Measurements from ENCODE around the gene TSHR. TPM values are rescaled to one million over a fixed set of nuclear protein-coding genes. Genes with fewer than 3 reads are reported as not detected.

The TSHR gene
- total RNA-seq, 1 experiment from 2014 or later: not detected

DNA sequence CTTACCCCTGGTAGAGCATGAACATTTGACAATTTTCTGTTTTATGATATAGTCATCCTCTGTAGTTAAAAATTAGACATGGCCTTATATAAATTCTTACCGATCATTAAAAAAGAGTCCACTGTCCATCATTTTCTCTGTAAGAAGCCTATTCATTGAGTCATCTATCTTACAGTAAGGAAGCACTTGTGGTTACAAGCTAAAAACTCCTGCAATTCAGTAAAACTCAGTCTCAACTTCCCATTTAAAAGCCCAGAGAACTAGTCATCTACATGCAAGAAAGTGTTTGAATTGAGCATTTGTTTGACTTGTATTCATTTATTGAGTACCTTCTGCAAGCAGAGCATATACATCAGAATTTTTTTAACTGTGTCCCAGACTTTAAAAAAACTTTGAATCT, 202.0 kb downstream of the TSHR start:
- no peak overlapping the region for H2AFZ ChIP-seq (ENCODE audit: low read depth, low read length, poor library complexity, severe bottlenecking)
- TF ChIP-seq, protein P1, sequence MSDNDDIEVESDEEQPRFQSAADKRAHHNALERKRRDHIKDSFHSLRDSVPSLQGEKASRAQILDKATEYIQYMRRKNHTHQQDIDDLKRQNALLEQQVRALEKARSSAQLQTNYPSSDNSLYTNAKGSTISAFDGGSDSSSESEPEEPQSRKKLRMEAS (IDR thresholded peaks at IDR 0.05): no peak
- no peak for TF ChIP-seq JUND (IDR thresholded peaks at IDR 0.05)
- TF ChIP-seq SIN3A (IDR thresholded peaks at IDR 0.05; ENCODE audit: low read depth): no peak
- TF ChIP-seq ELF1 (IDR thresholded peaks at IDR 0.05; ENCODE audit: borderline replicate concordance, low read depth): no peak
- TF ChIP-seq, protein P2, sequence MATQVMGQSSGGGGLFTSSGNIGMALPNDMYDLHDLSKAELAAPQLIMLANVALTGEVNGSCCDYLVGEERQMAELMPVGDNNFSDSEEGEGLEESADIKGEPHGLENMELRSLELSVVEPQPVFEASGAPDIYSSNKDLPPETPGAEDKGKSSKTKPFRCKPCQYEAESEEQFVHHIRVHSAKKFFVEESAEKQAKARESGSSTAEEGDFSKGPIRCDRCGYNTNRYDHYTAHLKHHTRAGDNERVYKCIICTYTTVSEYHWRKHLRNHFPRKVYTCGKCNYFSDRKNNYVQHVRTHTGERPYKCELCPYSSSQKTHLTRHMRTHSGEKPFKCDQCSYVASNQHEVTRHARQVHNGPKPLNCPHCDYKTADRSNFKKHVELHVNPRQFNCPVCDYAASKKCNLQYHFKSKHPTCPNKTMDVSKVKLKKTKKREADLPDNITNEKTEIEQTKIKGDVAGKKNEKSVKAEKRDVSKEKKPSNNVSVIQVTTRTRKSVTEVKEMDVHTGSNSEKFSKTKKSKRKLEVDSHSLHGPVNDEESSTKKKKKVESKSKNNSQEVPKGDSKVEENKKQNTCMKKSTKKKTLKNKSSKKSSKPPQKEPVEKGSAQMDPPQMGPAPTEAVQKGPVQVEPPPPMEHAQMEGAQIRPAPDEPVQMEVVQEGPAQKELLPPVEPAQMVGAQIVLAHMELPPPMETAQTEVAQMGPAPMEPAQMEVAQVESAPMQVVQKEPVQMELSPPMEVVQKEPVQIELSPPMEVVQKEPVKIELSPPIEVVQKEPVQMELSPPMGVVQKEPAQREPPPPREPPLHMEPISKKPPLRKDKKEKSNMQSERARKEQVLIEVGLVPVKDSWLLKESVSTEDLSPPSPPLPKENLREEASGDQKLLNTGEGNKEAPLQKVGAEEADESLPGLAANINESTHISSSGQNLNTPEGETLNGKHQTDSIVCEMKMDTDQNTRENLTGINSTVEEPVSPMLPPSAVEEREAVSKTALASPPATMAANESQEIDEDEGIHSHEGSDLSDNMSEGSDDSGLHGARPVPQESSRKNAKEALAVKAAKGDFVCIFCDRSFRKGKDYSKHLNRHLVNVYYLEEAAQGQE (IDR thresholded peaks at IDR 0.05; ENCODE audit: low read depth): no peak
- ChIA-PET RAD21 (ENCODE audit: low non-redundant PET in 1 of 2, low total read pairs in 2 of 2, uncharacterized antibody in 2 of 2, unreplicated experiment in 2 of 2) (no interaction called here), CTCF (no interaction called here), POLR2A (no interaction called here)
- no peaks in the 10 kb centered on the region for H3K4me1 ChIP-seq (ENCODE audit: control insufficient read depth in 1 of 2, insufficient read depth in 2 of 2, low read length in 2 of 2)
- H4K20me1 ChIP-seq (ENCODE audit: insufficient read depth): no peaks in the 10 kb centered on the region
- H3K9me3 ChIP-seq (ENCODE audit: control insufficient read depth in 1 of 2, insufficient read depth in 1 of 2, low read depth in 1 of 2, low read length in 2 of 2): no peaks in the 10 kb centered on the region
- no TSS peak for BruUV-seq (replicated peaks)
- intact Hi-C loops (cut with micrococcal nuclease): no loop called here
- no peaks in the 10 kb centered on the region for H3K36me3 ChIP-seq (ENCODE audit: control insufficient read depth in 1 of 2, insufficient read depth in 2 of 2, low read length in 2 of 2)
- H3K27ac ChIP-seq (ENCODE audit: low read depth, low read length): no peak overlapping the region
- H3K9ac ChIP-seq (ENCODE audit: low read length): no peak overlapping the region
- no peaks in the 10 kb centered on the region for H3K9me2 ChIP-seq (ENCODE audit: insufficient read depth)
- H3K27me3 ChIP-seq (ENCODE audit: insufficient read depth, low read length): no peaks in the 10 kb centered on the region
- no peak overlapping the region for H3K4me3 ChIP-seq (replicated peaks in 1 of 2; ENCODE audit: low read depth in 1 of 2, low read length in 2 of 2)
- H3K79me2 ChIP-seq (ENCODE audit: insufficient read depth, low read length): no peaks in the 10 kb centered on the region
- DNase-seq (ENCODE audit: low read depth, low spot score) (no peak), ATAC-seq (no peak)
- no peak overlapping the region for H3K4me2 ChIP-seq (ENCODE audit: low read length)

DNA sequence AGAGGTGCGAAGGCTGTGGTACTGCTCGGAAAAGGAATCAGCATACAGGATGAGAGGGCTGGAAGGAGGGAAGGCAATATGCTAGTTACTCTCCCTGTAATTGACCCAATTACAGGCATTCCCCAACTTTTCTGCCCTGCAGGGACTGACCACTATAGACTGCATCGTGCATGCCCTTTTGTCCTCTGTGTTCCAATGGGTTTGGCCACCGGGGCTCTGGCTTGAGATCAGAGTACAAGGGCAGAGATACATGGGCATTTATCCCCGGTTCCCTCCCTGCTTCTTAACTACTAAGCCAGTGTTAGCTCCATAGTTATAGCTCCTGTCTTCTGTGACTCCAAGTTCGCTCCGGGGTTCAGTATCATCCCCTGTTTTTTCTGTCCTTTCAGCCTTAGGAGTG, 205.7 kb downstream of the TSHR start:
- no peak overlapping the region for H3K27ac ChIP-seq (ENCODE audit: low read depth, low read length)
- no TSS peak for BruUV-seq (replicated peaks)
- H3K4me3 ChIP-seq (replicated peaks in 1 of 2; ENCODE audit: low read depth in 1 of 2, low read length in 2 of 2): no peak overlapping the region
- DNase-seq (ENCODE audit: low read depth, low spot score) (no peak), ATAC-seq (no peak)
- RAD21 ChIA-PET (ENCODE audit: low non-redundant PET in 1 of 2, low total read pairs in 2 of 2, uncharacterized antibody in 2 of 2, unreplicated experiment in 2 of 2): no interaction called here
- no peak for TF ChIP-seq EGR1 (IDR thresholded peaks at IDR 0.05; ENCODE audit: low read depth)
- TF ChIP-seq EZH2phosphoT487 (IDR thresholded peaks at IDR 0.05; ENCODE audit: borderline replicate concordance): no peak
- no peaks in the 10 kb centered on the region for H3K79me2 ChIP-seq (ENCODE audit: insufficient read depth, low read length)
- intact Hi-C loops (cut with micrococcal nuclease): no loop called here
- H3K27me3 ChIP-seq (ENCODE audit: insufficient read depth, low read length): no peaks in the 10 kb centered on the region
- no peaks in the 10 kb centered on the region for H4K20me1 ChIP-seq (ENCODE audit: insufficient read depth)
- no peak overlapping the region for H3K4me2 ChIP-seq (ENCODE audit: low read length)
- H3K9ac ChIP-seq (ENCODE audit: low read length): no peak overlapping the region
- no peaks in the 10 kb centered on the region for H3K36me3 ChIP-seq (ENCODE audit: control insufficient read depth in 1 of 2, insufficient read depth in 2 of 2, low read length in 2 of 2)
- H2AFZ ChIP-seq (ENCODE audit: low read depth, low read length, poor library complexity, severe bottlenecking): no peak overlapping the region
- CTCF ChIA-PET: interaction anchor here (1.3 kb wide), 1 partner anchor 9 kb away, joined by 4 read pairs; no protein-coding TSS in a partner anchor
- H3K4me1 ChIP-seq (ENCODE audit: control insufficient read depth in 1 of 2, insufficient read depth in 2 of 2, low read length in 2 of 2): peaks cover 0 to 19% of the 10 kb centered on the region in 2 experiments; a peak in 3 of 4 replicates
- no peaks in the 10 kb centered on the region for H3K9me3 ChIP-seq (ENCODE audit: control insufficient read depth in 1 of 2, insufficient read depth in 1 of 2, low read depth in 1 of 2, low read length in 2 of 2)
- H3K9me2 ChIP-seq (ENCODE audit: insufficient read depth): no peaks in the 10 kb centered on the region
- POLR2A ChIA-PET: no interaction called here

All from HCT116 (cell line).